ENCODE measurements around the gene ARHGAP22.

The ARHGAP22 gene

GRCh38 chr10:48550071-48550691, 54.7 kb downstream of the ARHGAP22 start:
- DNase-seq = no peak

GRCh38 chr10:48549236-48549635, 55.6 kb downstream of the ARHGAP22 start:
- DNase-seq = no peak

GRCh38 chr10:48548531-48549135, 56.2 kb downstream of the ARHGAP22 start:
- DNase-seq = no peak

GRCh38 chr10:48547981-48548380, 56.9 kb downstream of the ARHGAP22 start:
- no peak for DNase-seq

GRCh38 chr10:48547061-48547895, 57.6 kb downstream of the ARHGAP22 start:
- DNase-seq = no peak

GRCh38 chr10:48545462-48546145, 59.3 kb downstream of the ARHGAP22 start:
- DNase-seq = no peak

DNA sequence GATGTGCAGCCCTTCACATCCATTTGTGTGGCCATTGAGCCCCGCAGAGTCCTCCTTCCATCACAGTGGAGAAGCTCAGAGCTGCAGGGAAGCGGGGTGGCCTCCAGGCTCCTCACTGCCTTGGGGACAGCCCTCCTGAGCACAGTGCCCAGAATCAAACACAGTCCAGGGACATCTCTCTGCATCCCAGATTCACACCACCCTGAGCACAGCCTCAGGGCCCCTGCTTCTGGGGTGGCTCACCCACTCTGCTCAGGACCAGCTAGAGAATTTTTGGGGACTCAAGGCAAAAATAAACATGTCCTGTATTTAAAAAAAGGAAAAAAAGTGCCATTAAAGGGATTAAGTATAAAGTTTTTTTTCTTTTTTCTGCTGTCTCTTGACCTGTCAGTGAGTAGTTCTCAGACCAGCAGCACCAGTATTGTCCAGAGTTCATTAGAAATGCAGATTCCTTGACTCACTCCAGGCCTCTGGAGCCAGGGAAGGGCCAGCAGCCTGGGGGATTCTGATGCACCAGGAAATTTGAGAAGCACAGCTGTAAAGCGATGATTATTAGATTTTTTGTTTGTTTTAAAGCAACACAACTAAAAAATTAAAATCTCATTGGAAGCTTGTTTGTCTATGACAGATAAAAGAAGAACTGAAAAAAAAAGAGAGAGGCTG, 61.6 kb downstream of the ARHGAP22 start:
- DNase-seq = no peak

GRCh38 chr10:48542471-48543181, 62.2 kb downstream of the ARHGAP22 start:
- no peak for DNase-seq

DNA sequence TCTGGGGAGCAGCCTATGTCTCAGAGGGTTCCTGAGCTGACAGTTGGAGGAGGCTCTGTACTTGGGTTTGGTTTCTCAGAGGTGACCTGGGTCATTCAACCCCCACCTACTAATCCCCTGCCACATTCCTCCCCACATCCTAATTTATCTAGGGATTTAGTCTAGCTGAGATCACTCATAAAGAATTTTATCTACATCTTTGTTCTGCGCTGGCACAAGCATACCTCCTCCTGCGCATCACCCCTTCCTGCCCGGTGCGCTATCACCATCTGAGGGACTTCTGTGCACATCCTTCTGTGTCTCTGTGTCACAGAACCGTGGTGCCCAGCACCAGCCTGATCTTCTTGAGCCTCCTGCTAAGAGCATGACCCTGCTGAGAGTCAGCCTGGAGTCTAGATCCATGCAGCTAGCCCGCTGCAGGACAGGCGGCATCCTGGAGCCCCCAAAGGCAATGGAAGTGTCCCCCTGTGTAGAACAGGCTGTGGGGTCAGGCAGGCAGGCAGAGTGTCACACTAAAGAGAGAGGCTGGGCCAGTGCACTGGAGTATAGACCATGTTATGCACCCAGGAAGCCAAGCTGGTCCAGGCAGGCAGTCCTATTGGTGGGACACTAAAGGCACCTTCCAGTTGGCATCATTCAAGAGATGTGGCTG, 63.6 kb downstream of the ARHGAP22 start:
- DNase-seq = no peak

- no peak for DNase-seq
These were observed 66.3 kb downstream of the ARHGAP22 start for GRCh38 chr10:48538611-48539010.

- no peak for DNase-seq
These were observed 67.7 kb downstream of the ARHGAP22 start for GRCh38 chr10:48536916-48537890.

DNA sequence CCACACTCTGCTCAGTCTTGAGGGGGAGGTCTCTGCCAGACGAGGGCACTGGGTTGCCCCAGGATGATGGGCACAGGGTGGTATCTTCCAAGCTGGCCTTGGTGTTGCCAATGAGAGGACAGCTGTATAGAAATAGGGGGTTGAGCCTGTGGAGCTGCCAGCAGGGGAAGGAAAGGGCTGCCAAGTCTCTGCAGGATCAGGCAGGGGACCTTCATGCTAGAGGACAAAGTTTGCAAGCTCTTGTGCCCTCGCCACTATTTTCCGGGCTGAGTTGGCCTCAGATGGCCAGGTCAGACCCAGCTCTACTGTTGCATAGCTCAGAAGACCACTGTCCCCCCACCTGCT, 68.7 kb downstream of the ARHGAP22 start:
- DNase-seq = no peak

DNA sequence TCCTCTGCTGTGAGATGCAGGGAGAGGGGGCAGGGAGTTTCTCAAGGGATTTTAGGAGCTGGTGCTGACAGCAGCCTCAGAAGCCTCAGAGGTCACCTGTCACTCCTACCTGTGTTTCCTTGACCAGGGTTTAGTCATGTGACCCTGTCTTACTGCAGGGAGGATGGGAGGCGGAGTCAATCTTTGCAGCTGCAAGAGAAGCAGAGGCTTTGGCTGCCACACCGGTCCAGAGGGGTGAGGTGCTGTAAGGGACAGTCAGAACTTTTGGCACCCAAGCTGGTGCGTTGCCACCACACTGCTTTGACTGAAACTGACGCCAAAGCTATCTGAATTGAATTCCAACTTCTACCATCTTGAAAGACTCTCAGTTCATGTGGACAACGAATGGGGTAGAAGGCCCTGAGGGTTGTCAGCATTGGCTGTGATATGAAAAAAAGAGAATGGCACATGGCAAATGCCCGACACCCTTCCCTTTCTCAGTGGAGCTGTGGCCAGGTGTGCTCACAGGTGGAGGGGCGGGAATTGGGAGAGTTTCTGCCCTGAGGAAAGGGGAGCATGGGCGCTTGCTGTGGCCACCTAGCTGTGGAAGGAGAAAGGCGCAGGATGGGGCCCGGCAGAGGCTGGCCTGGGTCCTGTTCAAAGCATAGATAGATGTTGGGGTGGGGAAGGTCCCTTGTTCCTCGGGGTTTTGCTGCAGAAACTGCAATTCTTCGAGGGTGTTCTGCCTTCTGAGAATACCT, 69.3 kb downstream of the ARHGAP22 start:
- no peak for DNase-seq

- DNase-seq = no peak
These were observed 70.7 kb downstream of the ARHGAP22 start for GRCh38 chr10:48533951-48534720.

DNA sequence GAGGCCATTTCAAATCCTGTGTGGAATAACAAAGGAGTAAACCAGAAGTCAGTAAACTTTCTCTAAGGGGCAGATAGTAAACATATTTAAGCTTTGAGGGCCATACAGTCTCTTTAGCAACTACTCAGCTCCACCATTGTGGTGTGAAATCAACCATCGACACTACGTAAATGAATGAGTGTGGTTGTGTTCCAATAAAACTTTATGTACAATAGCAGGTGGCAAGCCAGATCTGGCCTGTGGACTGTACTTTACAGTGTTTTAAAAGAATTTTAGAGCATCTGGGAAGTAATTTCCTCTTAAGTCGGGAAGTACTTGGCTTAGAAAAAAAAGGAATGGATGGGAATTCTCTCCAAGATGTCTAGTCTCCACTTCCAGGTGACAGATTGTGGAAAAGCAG, 71.3 kb downstream of the ARHGAP22 start:
- no peak for DNase-seq

DNA sequence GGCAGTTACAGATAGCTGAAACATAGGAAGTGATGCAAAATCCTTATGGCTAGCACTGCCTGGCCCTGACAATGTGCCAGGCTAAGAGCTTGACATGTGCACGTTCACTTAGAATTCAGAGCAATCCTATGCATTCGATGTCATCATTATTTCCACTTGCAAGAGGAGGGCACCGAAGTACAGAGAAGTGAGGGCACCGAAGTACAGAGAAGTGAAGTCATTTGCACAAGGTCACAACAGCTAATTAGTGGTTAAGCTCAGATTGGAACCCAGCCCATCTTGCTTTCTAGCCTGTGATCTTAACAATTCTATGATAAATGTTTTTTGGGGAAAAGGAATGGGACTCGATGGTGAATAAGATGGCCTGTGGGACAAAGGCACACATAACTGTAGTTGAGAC, 73.4 kb downstream of the ARHGAP22 start:
- no peak for DNase-seq

GRCh38 chr10:48529331-48529730, 75.5 kb downstream of the ARHGAP22 start:
- DNase-seq = no peak

DNA sequence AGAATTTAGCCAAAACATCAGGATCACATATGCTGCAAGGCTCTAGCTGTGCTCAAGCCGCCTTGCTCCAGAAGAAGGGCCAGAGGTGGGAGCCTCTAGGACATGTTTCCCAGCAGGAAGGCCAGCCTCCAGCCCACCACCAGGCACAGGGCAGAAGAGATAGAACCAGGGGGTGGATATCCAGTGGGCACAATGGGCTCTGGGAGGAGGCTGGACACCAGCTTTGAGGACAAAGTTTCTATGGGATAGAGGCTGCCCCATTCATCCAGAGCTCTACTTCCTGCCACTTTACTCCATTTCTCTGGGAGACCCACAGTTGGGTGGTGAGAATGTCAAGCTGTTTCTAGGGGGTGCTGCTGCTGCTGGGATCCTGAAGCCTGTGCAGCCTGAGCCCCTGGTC, 77.1 kb downstream of the ARHGAP22 start:
- DNase-seq = no peak
